ENCODE results near the gene VPS11.

DNA sequence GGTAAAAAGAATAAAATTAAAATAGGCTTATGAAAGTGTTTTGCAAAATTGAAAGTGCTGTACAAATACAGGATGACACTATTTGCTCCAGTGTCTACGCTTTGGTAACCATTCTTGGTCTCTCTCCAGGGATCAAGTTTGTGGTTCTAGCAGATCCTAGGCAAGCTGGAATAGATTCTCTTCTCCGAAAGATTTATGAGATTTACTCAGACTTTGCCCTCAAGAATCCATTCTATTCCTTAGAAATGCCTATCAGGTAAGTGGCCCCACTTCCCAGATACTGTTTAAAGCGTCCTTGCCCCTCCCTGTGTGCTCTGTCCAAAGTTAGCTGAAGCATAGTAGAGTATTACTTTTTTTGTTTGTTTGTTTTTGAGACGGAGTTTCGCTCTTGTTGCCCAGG is 46.0 kb upstream of the VPS11 start:
- no peak for TF ChIP-seq POLR2A (IDR thresholded peaks at IDR 0.05)
- TF ChIP-seq, protein P1, sequence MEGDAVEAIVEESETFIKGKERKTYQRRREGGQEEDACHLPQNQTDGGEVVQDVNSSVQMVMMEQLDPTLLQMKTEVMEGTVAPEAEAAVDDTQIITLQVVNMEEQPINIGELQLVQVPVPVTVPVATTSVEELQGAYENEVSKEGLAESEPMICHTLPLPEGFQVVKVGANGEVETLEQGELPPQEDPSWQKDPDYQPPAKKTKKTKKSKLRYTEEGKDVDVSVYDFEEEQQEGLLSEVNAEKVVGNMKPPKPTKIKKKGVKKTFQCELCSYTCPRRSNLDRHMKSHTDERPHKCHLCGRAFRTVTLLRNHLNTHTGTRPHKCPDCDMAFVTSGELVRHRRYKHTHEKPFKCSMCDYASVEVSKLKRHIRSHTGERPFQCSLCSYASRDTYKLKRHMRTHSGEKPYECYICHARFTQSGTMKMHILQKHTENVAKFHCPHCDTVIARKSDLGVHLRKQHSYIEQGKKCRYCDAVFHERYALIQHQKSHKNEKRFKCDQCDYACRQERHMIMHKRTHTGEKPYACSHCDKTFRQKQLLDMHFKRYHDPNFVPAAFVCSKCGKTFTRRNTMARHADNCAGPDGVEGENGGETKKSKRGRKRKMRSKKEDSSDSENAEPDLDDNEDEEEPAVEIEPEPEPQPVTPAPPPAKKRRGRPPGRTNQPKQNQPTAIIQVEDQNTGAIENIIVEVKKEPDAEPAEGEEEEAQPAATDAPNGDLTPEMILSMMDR (IDR thresholded peaks at IDR 0.05 in 8 of 11, conservative IDR thresholded peaks at IDR 0.05 in 3 of 11), result no peak
- no peak for TF ChIP-seq POLR2AphosphoS5 (IDR thresholded peaks at IDR 0.05)

Measured in spleen (tissue), 7 donors.